Neural cell (in vitro differentiated cells): ENCODE results near the gene DISP3. TPM values are rescaled to one million over a fixed set of nuclear protein-coding genes. Genes with fewer than 3 reads are reported as not detected.

Experiments used
- H2AFZ ChIP-seq: fragments of 200-600, 300-800 bp; sonication (generic), shearing (Covaris generic); 2 replicates; pipeline ENCODE4 v1.6.0; 2014; ENCODE audit warnings: low read depth, mild to moderate bottlenecking, antibody characterized with exemption, low read length, moderate library complexity
- H3F3A ChIP-seq: fragments of 200-600 bp; shearing (Covaris generic); 2 replicates; pipeline ENCODE4 v1.6.1; 2016; ENCODE audit warnings: mild to moderate bottlenecking, moderate library complexity, mixed read lengths, antibody characterized with exemption, low read length; ENCODE audit not compliant: insufficient read depth, poor library complexity, severe bottlenecking
- H3K27ac ChIP-seq: fragments of 200-600, 300-800 bp; sonication (generic), shearing (Covaris generic); 2 replicates; pipeline ENCODE4 v1.5.1; 2014; ENCODE audit warnings: mild to moderate bottlenecking, low read length, moderate library complexity
- H3K27me3 ChIP-seq: fragments of 300-800, 200-600 bp; sonication (generic), shearing (Covaris generic); 2 replicates; pipeline ENCODE4 v1.6.0; 2014; ENCODE audit warnings: mild to moderate bottlenecking, low read depth, low read length, moderate library complexity; ENCODE audit not compliant: insufficient read depth
- H3K36me3 ChIP-seq: fragments of 300-800, 200-600 bp; sonication (generic), shearing (Covaris generic); 2 replicates; pipeline ENCODE4 v1.5.1; 2014; ENCODE audit warnings: mild to moderate bottlenecking, antibody characterized with exemption, low read length, moderate library complexity; ENCODE audit not compliant: insufficient read depth
- H3K4me2 ChIP-seq: fragments of 300-800, 200-600 bp; sonication (generic), shearing (Covaris generic); 2 replicates; pipeline ENCODE4 v1.6.0; 2014; ENCODE audit warnings: mild to moderate bottlenecking, low read length
- H3K4me3 ChIP-seq: fragments of 300-800, 200-600 bp; sonication (generic), shearing (Covaris generic); 2 replicates; pipeline ENCODE4 v1.5.1; 2014; ENCODE audit warnings: mild to moderate bottlenecking, low read length, moderate library complexity
- H3K79me2 ChIP-seq: fragments of 200-600 bp; shearing (Covaris generic); replicated peaks from 2 replicates; pipeline ENCODE4 v1.6.0; 2014; ENCODE audit warnings: mild to moderate bottlenecking, low read length, moderate library complexity; ENCODE audit not compliant: insufficient read depth
- H3K9ac ChIP-seq: fragments of 300-800, 200-600 bp; sonication (generic), shearing (Covaris generic); 2 replicates; pipeline ENCODE4 v1.6.1; 2016; ENCODE audit warnings: mild to moderate bottlenecking, low read length, mixed read lengths
- H3K9me2 ChIP-seq: fragments of 200-600 bp; shearing (Covaris generic); 2 replicates; pipeline ENCODE4 v1.6.1; 2016; ENCODE audit warnings: mild to moderate bottlenecking, low read length, mixed read lengths; ENCODE audit not compliant: insufficient read depth
- H3K9me3 ChIP-seq: fragments of 200-600, 300-800 bp; sonication (generic), shearing (Covaris generic); 2 replicates; pipeline ENCODE4 v1.6.1; 2016; ENCODE audit warnings: mild to moderate bottlenecking, mixed run types, low read length, moderate library complexity, mixed read lengths
- H4K20me1 ChIP-seq: fragments of 200-600 bp; shearing (Covaris generic); 2 replicates; pipeline ENCODE4 v1.6.1; 2016; ENCODE audit warnings: mild to moderate bottlenecking, mixed run types; ENCODE audit not compliant: insufficient read depth
- EP300 ChIP-seq: fragments of 450-650 bp; conservative IDR thresholded peaks from 2 replicates; pipeline ENCODE4 v1.6.1; 2014; ENCODE audit warnings: antibody characterized with exemption, mild to moderate bottlenecking, moderate library complexity; ENCODE audit not compliant: poor library complexity, severe bottlenecking
- EZH2 ChIP-seq: fragments of 200-600, 300-800 bp; shearing (Covaris generic), sonication (generic); IDR thresholded peaks from 2 replicates; pipeline ENCODE4 v1.6.1; 2014; ENCODE audit warnings: antibody characterized with exemption, low read length, borderline replicate concordance, mild to moderate bottlenecking; ENCODE audit not compliant: insufficient read depth, poor library complexity, severe bottlenecking
- MXI1 ChIP-seq: fragments of 450-650 bp; conservative IDR thresholded peaks from 2 replicates; pipeline ENCODE4 v1.6.1; 2014; ENCODE audit warnings: antibody characterized with exemption, mild to moderate bottlenecking; ENCODE audit not compliant: poor library complexity, severe bottlenecking
- POLR2AphosphoS5 ChIP-seq: IDR thresholded peaks from 2 replicates; pipeline ENCODE4 v1.6.1; 2012
- RAD21 ChIP-seq: fragments of 450-650 bp; conservative IDR thresholded peaks from 2 replicates; pipeline ENCODE4 v1.6.1; 2014; ENCODE audit warnings: antibody characterized with exemption, mild to moderate bottlenecking, moderate library complexity
- SMC3 ChIP-seq: fragments of 450-650 bp; conservative IDR thresholded peaks from 2 replicates; pipeline ENCODE4 v1.6.1; 2014; ENCODE audit warnings: antibody characterized with exemption, mild to moderate bottlenecking, moderate library complexity; ENCODE audit not compliant: poor library complexity
- TAF1 ChIP-seq: IDR thresholded peaks from 2 replicates; pipeline ENCODE4 v1.6.1; 2012; ENCODE audit warnings: low read depth
- polyA plus RNA-seq: library from polyadenylated mRNA; depleted of rRNA; stranded (reverse); fragments of >200 nt; gene quantifications from 2 replicates; pipeline ENCODE4 v1.2.3, GENCODE V29; 2014
- TF ChIP-seq, protein P1 (sequence below): IDR thresholded peaks from 2 replicates; pipeline ENCODE4 v1.6.1; 2012; ENCODE audit warnings: borderline replicate concordance
- TF ChIP-seq, protein P2 (sequence below): fragments of 450-650 bp; IDR thresholded peaks from 2 replicates; pipeline ENCODE4 v1.5.1; 2014; ENCODE audit warnings: antibody characterized with exemption, mild to moderate bottlenecking, moderate library complexity; ENCODE audit not compliant: poor library complexity, severe bottlenecking

Gene DISP3
- polyA plus RNA-seq, 1 donor from 2014 or later: 14.9 TPM

DNA sequence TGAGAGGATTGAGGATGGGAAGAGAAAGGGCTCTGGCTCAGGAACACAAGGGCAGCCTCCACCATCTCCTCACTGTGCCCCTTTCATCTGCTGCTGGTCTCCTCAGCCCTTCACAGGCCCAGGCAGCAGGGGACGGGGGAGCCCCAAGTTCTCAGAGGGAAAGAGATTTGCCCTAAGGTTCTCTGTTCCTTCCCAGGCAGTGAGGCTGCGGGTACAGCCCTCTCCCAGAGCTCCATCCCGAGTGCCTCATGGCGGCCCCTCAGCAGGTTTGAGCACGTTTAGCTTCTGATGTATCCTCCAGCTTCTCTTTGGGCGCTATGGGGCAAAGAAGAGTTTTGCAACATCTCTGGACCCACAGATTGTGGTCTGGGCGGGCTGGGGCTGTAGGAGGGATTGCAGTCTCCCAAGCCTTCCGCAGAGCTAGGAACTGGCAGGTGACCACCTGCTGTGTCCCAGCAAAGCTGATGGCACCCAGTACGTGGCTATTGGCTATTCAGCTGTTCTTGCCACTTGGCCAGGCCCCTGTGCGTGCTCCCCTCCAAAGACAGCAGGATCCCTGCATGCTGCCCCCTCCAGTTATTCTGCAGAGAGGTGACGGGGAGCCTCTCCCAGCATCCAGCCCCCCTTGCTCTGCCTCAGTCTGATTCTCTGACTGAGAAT, 10.1 kb downstream of the DISP3 start:
- H3K27ac ChIP-seq: no peak overlapping the region
- no peak overlapping the region for H3K4me3 ChIP-seq
- no peak overlapping the region for H2AFZ ChIP-seq
- H3K79me2 ChIP-seq: peaks cover 4% of the 10 kb centered on the region
- H3K9me2 ChIP-seq: no peaks in the 10 kb centered on the region
- H3K9ac ChIP-seq: no peak overlapping the region
- no peak for TF ChIP-seq POLR2AphosphoS5
- no peak for TF ChIP-seq EZH2
- no peak for TF ChIP-seq SMC3
- no peak for TF ChIP-seq TAF1
- no peak for TF ChIP-seq RAD21
- TF ChIP-seq EP300: no peak
- TF ChIP-seq, protein P1, sequence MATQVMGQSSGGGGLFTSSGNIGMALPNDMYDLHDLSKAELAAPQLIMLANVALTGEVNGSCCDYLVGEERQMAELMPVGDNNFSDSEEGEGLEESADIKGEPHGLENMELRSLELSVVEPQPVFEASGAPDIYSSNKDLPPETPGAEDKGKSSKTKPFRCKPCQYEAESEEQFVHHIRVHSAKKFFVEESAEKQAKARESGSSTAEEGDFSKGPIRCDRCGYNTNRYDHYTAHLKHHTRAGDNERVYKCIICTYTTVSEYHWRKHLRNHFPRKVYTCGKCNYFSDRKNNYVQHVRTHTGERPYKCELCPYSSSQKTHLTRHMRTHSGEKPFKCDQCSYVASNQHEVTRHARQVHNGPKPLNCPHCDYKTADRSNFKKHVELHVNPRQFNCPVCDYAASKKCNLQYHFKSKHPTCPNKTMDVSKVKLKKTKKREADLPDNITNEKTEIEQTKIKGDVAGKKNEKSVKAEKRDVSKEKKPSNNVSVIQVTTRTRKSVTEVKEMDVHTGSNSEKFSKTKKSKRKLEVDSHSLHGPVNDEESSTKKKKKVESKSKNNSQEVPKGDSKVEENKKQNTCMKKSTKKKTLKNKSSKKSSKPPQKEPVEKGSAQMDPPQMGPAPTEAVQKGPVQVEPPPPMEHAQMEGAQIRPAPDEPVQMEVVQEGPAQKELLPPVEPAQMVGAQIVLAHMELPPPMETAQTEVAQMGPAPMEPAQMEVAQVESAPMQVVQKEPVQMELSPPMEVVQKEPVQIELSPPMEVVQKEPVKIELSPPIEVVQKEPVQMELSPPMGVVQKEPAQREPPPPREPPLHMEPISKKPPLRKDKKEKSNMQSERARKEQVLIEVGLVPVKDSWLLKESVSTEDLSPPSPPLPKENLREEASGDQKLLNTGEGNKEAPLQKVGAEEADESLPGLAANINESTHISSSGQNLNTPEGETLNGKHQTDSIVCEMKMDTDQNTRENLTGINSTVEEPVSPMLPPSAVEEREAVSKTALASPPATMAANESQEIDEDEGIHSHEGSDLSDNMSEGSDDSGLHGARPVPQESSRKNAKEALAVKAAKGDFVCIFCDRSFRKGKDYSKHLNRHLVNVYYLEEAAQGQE: no peak
- TF ChIP-seq, protein P2, sequence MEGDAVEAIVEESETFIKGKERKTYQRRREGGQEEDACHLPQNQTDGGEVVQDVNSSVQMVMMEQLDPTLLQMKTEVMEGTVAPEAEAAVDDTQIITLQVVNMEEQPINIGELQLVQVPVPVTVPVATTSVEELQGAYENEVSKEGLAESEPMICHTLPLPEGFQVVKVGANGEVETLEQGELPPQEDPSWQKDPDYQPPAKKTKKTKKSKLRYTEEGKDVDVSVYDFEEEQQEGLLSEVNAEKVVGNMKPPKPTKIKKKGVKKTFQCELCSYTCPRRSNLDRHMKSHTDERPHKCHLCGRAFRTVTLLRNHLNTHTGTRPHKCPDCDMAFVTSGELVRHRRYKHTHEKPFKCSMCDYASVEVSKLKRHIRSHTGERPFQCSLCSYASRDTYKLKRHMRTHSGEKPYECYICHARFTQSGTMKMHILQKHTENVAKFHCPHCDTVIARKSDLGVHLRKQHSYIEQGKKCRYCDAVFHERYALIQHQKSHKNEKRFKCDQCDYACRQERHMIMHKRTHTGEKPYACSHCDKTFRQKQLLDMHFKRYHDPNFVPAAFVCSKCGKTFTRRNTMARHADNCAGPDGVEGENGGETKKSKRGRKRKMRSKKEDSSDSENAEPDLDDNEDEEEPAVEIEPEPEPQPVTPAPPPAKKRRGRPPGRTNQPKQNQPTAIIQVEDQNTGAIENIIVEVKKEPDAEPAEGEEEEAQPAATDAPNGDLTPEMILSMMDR: no peak
- no peak for TF ChIP-seq MXI1
- no peaks in the 10 kb centered on the region for H4K20me1 ChIP-seq
- H3K4me2 ChIP-seq: no peak overlapping the region
- no peaks in the 10 kb centered on the region for H3K27me3 ChIP-seq
- H3F3A ChIP-seq: no peaks in the 10 kb centered on the region
- H3K36me3 ChIP-seq: no peaks in the 10 kb centered on the region
- no peaks in the 10 kb centered on the region for H3K9me3 ChIP-seq

DNA sequence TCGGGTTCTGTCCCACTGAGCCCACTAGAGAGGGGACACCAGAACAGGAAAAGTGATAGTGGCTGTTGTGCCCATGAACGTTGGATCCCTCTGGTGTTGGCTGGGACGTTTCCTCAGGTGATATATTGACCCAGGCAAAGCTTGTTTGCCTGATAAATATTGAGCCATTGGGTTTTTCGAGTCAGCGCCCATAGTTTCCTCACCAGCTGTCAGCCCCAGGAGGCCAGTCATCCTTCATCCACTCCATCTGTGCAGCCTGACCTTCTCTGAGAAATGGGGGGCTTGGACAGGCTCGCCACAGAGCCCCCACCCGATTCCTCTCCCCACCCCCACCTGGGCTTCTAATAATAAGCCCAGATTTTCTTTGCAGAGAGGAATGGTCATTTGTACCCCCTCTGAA, 13.3 kb downstream of the DISP3 start:
- H3K4me3 ChIP-seq: no peak overlapping the region
- no peak overlapping the region for H3K9ac ChIP-seq
- no peak overlapping the region for H2AFZ ChIP-seq
- no peak overlapping the region for H3K4me2 ChIP-seq
- H3K9me3 ChIP-seq: no peaks in the 10 kb centered on the region
- H3K36me3 ChIP-seq: no peaks in the 10 kb centered on the region
- TF ChIP-seq RAD21: no peak
- no peak for TF ChIP-seq SMC3
- no peak for TF ChIP-seq MXI1
- TF ChIP-seq, protein P1: no peak
- TF ChIP-seq EZH2: no peak
- TF ChIP-seq, protein P2: no peak
- no peak for TF ChIP-seq POLR2AphosphoS5
- TF ChIP-seq EP300: no peak
- no peak for TF ChIP-seq TAF1
- no peaks in the 10 kb centered on the region for H4K20me1 ChIP-seq
- H3F3A ChIP-seq: no peaks in the 10 kb centered on the region
- H3K9me2 ChIP-seq: no peaks in the 10 kb centered on the region
- no peak overlapping the region for H3K27ac ChIP-seq
- peaks cover 4% of the 10 kb centered on the region for H3K79me2 ChIP-seq
- H3K27me3 ChIP-seq: no peaks in the 10 kb centered on the region
